GM12801 (cell line): Measurements from ENCODE around the gene LRRC7.

Experiments used
- CTCF ChIP-seq: IDR thresholded peaks from one replicate; pipeline ENCODE4 v1.5.1; 2011; ENCODE audit warnings: control low read depth; ENCODE audit not compliant: insufficient read length; ENCODE audit errors: extremely low read depth

LRRC7 gene

DNA sequence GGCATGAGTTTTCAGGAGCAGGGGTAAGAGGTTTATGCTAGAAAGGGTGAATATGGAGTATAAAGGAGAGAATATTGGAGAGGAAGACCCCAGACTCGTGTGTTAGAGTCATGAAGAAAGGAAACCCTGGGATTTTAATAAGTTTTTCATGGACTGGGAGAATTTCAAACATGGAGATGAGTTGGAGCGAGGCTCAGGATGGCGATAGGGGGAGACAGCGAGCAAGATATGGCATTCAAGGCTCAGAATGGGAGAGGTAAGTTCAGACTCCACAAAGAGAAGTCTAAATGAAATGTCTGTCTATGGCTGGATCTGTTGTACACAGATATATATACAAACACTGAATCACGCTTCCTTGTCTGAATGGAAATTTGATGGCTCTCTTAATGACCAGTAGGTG, 545.1 kb downstream of the LRRC7 start:
- TF ChIP-seq CTCF = no peak

DNA sequence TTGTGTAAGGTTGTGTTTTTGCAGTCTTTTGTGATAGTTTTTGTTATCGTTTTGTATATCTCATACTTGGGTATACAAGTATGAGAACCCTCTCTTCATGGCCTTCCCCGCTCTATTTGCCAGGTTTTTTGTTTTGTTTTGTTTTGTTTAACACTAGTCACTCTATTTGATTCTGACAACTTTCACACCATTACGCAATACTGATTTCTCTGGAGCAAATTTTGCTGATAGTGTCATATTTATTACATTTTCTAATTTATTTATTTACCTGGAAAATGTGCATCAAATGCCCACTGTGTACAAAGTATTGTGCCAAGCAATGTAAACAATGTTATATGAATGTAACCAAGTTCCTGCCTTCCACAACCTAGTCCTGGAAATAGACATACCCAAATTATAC, 547.6 kb downstream of the LRRC7 start:
- no peak for TF ChIP-seq CTCF

DNA sequence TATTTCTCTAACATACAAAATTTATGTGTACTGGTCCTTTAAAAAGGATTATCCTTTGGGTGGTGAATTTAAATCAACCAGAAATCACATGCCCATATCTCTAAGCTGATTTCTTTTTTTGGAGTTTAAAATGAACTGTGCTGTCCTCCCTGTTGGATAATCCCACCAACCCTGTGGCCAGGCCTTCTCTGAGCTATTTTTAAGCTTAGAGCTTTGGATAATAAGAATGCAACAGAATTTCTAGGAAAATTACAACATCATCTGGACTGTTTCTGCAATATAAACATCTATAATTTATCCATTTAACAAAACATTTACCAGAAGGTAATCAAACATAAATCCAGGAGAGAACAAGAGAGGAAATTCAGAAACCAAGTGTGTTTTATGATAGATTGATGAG, 549.3 kb downstream of the LRRC7 start:
- TF ChIP-seq CTCF = no peak

GRCh38 chr1:70134148-70134547, 566.4 kb downstream of the LRRC7 start:
- TF ChIP-seq CTCF = no peak

DNA sequence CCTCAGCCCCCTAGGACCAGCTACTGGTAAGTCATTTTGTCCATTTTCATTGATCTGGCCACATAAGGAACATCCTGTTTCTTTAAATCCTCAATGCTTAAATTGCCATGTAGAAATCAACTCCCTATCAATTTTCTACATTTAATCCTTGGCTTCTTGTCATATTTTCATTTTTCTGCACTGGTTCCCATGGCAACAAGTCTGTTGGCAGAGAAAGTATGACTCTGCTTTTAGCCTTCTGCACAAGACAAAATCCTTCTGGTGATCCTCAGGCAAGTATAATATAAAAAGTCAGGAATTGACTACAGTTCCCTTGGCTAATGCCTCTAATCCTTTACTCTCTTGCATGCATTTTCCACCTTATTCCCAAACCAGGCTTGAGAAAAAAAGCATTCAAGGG, 572.6 kb downstream of the LRRC7 start:
- TF ChIP-seq CTCF = no peak

GRCh38 chr1:70140894-70141293, 573.2 kb downstream of the LRRC7 start:
- no peak for TF ChIP-seq CTCF

DNA sequence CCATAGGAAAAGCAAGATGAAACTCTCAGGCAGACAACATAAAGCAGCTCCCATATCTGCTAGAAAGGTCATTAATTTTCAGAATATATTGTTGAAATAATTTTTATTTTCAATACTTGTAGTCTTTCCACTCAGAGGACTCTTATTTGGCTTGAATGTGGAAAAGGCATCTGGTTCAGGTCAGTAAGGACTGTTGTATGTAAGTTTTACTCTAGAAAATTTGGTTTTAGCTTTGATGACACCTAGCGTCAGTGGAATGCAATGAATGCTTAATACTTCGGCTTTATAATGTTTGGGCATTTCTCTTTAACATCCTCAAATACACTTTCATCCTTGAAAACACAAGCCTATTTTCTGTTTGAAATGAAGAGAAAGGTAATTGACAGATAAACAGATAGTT, 574.4 kb downstream of the LRRC7 start:
- TF ChIP-seq CTCF = no peak
